ENCODE data around the gene LMOD1.
"Not testable (repeated sequence)": the region's sequence is repeated elsewhere in the genome, so short reads cannot be mapped to it uniquely, and the experiment has no call there.

The LMOD1 gene

GRCh38 chr1:201876148-201876818, 70.1 kb downstream of the LMOD1 start:
- DNase-seq (ENCODE audit: low read depth in 1 of 2, low spot score in 1 of 2) = no peak

GRCh38 chr1:201874672-201875071, 71.7 kb downstream of the LMOD1 start:
- no peak for DNase-seq (ENCODE audit: low read depth in 1 of 2, low spot score in 1 of 2)

- no peak for DNase-seq (ENCODE audit: low read depth in 1 of 2, low spot score in 1 of 2)
Measured at GRCh38 chr1:201870397-201870796, 76.0 kb downstream of the LMOD1 start.

- no peak for DNase-seq (ENCODE audit: low read depth in 1 of 2, low spot score in 1 of 2)
Measured at GRCh38 chr1:201861448-201861847, 84.9 kb downstream of the LMOD1 start.

GRCh38 chr1:201859424-201859823, 86.9 kb downstream of the LMOD1 start:
- no peak for DNase-seq (ENCODE audit: low read depth in 1 of 2, low spot score in 1 of 2)

GRCh38 chr1:201856722-201857121, 89.6 kb downstream of the LMOD1 start:
- not testable (repeated sequence) for DNase-seq (ENCODE audit: low read depth in 1 of 2, low spot score in 1 of 2)

GRCh38 chr1:201851949-201852348, 94.4 kb downstream of the LMOD1 start:
- DNase-seq (ENCODE audit: low read depth in 1 of 2, low spot score in 1 of 2) = no peak

GRCh38 chr1:201850053-201850397, 96.3 kb downstream of the LMOD1 start:
- DNase-seq (ENCODE audit: low read depth in 1 of 2, low spot score in 1 of 2) = no peak

GRCh38 chr1:201849372-201850052, 96.8 kb downstream of the LMOD1 start:
- DNase-seq (ENCODE audit: low read depth in 1 of 2, low spot score in 1 of 2) = no peak

GRCh38 chr1:201848230-201848629, 98.1 kb downstream of the LMOD1 start:
- DNase-seq (ENCODE audit: low read depth in 1 of 2, low spot score in 1 of 2) = no peak

- no peak for DNase-seq (ENCODE audit: low read depth in 1 of 2, low spot score in 1 of 2)
Measured at GRCh38 chr1:201847150-201847549, 99.2 kb downstream of the LMOD1 start.

All from activated T-helper 1 cell treated with anti-CD3 and anti-CD28 coated beads, Interleukin-2, amount 50 U/mL, for 16 hours (primary cell).